ENCODE results near the gene FAM216A.

- TF ChIP-seq, protein P1, sequence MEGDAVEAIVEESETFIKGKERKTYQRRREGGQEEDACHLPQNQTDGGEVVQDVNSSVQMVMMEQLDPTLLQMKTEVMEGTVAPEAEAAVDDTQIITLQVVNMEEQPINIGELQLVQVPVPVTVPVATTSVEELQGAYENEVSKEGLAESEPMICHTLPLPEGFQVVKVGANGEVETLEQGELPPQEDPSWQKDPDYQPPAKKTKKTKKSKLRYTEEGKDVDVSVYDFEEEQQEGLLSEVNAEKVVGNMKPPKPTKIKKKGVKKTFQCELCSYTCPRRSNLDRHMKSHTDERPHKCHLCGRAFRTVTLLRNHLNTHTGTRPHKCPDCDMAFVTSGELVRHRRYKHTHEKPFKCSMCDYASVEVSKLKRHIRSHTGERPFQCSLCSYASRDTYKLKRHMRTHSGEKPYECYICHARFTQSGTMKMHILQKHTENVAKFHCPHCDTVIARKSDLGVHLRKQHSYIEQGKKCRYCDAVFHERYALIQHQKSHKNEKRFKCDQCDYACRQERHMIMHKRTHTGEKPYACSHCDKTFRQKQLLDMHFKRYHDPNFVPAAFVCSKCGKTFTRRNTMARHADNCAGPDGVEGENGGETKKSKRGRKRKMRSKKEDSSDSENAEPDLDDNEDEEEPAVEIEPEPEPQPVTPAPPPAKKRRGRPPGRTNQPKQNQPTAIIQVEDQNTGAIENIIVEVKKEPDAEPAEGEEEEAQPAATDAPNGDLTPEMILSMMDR (IDR thresholded peaks at IDR 0.05) = no peak
- no peak for TF ChIP-seq POLR2A (IDR thresholded peaks at IDR 0.05)
Observed at GRCh38 chr12:110421701-110422100, 46.9 kb upstream of the FAM216A start.

All from Peyer's patch (tissue), 4 donors.